GM18861 (cell line): ENCODE measurements around the gene HIVEP2.

Experiments
- ATAC-seq: cut with Tn5 transposase; IDR thresholded peaks from one replicate; pipeline ENCODE4 v1.9.1; 2021; ENCODE audit not compliant: unreplicated experiment

HIVEP2 gene

GRCh38 chr6:142823256-142823902 is 121.6 kb downstream of the HIVEP2 start:
- no peak for ATAC-seq

GRCh38 chr6:142822842-142823241 is 122.1 kb downstream of the HIVEP2 start:
- no peak for ATAC-seq

DNA sequence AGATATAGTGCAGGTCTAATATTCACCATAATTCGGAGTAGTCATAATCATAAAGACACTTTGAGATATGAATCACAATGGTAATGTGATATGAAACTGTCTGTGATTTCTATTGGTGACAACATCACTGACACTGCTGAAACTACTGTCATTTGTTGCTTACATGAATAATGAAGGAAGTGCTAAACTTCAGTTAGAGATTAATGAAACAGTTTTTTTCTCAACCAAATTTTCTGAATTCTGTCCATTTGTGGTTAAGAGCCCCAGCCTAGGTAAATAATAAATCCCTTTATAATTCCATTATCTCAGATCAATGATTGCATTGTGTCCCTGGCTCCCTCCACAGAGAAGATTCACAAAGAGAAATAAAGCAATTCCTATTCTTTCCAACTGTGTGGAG is 122.6 kb downstream of the HIVEP2 start:
- peak; percentile 86 for ATAC-seq

DNA sequence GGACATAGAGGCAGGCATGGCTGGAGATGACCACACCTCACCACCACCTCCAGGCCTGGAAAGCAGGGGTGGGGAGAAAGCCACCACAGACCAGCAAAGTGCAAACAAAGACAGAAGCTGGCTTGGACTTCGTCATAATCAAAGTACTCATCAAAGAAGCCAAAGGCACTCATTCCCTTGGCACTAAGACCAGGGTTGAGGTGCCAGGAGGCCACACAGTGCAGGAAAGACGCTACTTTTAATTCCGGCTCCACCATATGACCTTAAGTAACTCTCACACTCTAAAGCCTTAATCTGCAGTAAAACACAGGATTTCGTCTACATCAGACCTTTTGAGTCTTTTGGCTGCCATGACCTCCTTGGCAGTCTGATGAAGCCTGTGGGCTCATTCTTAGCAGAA is 123.1 kb downstream of the HIVEP2 start:
- no peak for ATAC-seq

GRCh38 chr6:142821164-142821716 is 123.7 kb downstream of the HIVEP2 start:
- ATAC-seq: no peak

GRCh38 chr6:142820338-142821051 is 124.5 kb downstream of the HIVEP2 start:
- no peak for ATAC-seq

- peak; percentile 52 for ATAC-seq
Observed at GRCh38 chr6:142819603-142820337, 125.2 kb downstream of the HIVEP2 start.

- ATAC-seq: no peak
Observed at GRCh38 chr6:142816486-142816885, 128.5 kb downstream of the HIVEP2 start.

DNA sequence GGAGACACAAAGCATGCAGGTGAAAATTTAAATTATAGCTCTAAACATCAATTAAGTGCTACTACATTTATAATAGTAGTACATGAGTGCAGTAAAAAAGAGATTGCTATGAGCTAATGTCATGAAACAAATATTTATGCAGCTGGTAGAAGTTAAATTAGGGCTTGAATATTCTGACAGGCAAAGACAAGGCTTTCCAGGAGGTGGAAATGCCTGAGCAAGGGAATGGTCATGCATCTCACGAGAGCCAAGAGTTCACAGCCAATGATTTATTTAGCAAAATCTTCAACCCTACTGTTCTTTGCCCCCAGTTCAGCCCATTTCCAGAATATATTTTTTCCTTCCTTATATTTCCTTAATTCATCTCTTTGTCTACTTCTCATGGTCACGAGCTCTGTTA is 128.9 kb downstream of the HIVEP2 start:
- ATAC-seq: no peak

DNA sequence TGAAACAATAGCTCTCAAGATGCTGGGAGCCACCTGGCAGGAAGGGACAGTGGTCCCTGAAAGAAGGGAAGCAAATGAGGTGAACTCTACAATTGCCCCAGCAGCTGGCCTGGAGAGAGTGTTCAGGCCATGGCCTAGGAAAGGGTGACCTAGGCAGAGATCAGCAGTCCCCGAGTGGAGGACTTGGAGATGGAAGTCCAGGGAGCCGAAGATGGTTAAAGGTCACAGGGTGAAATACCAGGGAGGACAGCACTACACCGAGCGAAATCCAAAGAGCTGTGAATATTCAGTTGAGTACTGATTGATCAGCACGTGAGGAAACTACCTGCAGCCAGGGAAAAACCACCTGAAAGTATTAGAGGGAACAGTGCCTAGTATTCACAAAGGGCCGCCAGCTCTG is 133.1 kb downstream of the HIVEP2 start:
- ATAC-seq: no peak

GRCh38 chr6:142810952-142811514 is 133.9 kb downstream of the HIVEP2 start:
- ATAC-seq: no peak

DNA sequence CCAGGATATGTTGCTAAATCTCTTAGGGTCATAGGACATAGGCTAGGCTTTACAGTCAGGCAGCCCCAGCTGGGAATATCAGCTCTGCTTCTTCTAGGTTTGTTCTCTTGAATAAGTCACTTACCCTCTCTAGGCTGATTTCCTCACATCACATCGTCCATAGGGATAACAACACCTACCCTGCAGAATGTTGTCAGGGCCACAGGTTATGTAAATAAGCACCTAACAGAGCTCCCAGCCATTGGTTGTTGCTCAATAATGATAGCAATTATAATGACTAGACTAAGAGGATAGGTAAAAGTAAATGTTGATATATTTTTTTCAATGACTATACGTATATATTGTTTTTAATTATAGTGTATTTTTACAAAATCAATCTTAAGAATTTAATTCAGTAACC is 135.0 kb downstream of the HIVEP2 start:
- ATAC-seq: no peak

DNA sequence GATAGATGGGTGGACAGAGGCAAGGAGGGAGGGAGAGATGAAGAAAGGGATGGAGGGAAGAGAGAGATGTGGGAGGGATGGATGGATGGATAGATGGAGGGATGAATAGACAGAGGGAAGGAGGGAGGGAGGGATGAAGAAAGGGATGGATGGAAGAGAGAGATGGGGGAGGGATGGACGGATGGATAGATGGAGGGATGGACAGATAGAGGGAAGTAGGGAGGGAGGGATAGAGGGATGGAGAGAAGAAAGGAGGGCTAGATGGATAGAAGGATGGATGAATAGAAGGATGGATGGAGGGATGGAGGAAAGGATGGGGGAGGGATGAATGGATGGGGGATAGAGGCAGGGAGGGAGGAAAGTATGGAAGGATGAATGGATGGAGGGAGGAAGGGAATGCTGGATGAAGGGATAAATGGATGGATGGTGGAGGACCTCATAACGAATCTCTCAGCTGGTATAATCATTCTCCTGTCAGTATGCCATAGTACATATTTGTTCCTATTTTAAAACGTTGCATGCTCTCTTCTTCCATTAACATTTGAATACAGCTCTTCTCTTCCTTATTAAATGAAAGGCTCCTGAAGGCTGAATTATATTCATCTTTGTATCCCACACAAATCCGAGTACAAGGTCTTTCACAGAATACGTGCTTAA is 136.4 kb downstream of the HIVEP2 start:
- ATAC-seq: no peak

DNA sequence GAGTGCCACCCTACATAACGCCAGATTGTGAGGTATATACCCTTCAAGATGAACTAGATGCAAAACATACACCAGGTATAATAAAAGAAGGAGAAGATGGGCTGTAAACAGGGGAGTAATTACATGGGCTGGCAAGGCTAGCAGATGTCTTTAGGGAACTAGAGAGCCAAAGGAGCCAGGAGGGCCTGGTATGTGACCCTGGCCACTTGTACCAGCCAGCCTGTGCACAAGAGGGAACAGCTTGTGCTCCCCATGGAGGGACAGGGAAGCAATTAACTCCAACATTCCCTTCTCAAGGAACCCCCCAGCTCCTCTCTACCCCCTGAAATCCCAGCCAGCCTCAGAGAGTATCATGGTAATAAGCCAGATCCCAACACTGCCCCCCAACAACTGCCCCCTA is 139.9 kb downstream of the HIVEP2 start:
- no peak for ATAC-seq

DNA sequence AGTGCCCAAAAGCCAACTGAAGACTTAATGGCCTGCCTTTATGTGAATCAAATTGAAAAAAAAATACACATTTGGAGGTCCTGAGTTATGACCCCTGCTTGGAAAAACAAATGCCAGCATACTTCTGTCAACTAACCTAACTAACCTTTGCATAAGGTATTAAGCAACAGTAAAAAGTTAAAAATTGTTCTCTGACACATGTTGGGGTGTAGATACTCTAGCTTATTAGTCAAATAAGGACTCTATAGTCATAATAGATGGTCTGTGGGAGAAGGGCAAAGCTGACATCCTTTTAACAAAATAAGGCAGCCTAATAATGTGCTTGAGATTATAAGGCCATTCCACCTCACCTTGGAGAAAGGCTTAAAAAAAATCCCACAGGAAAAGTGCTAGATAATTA is 140.5 kb downstream of the HIVEP2 start:
- no peak for ATAC-seq

- no peak for ATAC-seq
Observed at GRCh38 chr6:142803495-142804058, 141.4 kb downstream of the HIVEP2 start.

DNA sequence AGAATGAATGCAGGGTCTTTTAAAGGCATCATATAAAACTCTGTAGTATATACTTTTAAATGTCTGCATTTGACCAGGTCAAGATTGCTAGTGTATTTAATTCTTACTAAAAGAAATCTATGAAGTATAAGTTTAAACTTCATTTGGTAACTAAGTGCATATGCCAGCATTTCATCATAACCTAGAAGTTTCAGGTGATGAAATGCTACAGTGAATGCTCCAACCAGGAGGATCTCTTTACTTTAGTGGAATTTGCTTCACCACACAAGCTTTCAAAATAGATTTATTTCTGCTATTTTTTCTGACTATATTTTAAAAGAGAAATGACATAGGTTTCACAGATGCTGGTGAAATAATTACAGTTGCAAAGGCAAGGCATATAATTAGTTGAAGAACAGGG is 141.9 kb downstream of the HIVEP2 start:
- ATAC-seq: no peak

GRCh38 chr6:142802124-142802523 is 142.9 kb downstream of the HIVEP2 start:
- ATAC-seq: no peak

DNA sequence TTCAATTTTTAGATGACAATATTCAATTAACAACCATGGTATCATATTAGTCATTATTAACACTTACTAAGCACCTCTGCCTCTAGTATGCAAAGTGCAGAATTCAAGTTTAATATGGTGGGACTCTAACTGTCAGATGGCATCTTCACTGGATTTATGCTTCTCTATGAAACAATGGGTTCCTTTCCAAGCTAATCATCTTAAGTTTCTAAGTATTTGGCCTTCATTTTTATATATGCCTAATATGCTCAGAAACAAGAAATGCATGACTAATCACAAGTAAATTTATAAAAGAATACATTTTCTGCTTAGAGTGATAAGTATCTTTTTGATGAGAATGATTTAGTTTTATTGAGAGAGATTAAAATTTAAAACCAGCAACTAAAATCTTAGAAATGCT is 144.7 kb downstream of the HIVEP2 start:
- ATAC-seq: no peak

- ATAC-seq: no peak
Observed at GRCh38 chr6:142799639-142800038, 145.3 kb downstream of the HIVEP2 start.

GRCh38 chr6:142797159-142797558 is 147.8 kb downstream of the HIVEP2 start:
- ATAC-seq: no peak
